NAMALWA (cell line): ENCODE data around the gene CACNA2D2.

Source experiments
- DNase-seq: peaks from one replicate; pipeline ENCODE4 v3.0.0-alpha.2; 2015; ENCODE audit warnings: low spot score

Gene CACNA2D2

DNA sequence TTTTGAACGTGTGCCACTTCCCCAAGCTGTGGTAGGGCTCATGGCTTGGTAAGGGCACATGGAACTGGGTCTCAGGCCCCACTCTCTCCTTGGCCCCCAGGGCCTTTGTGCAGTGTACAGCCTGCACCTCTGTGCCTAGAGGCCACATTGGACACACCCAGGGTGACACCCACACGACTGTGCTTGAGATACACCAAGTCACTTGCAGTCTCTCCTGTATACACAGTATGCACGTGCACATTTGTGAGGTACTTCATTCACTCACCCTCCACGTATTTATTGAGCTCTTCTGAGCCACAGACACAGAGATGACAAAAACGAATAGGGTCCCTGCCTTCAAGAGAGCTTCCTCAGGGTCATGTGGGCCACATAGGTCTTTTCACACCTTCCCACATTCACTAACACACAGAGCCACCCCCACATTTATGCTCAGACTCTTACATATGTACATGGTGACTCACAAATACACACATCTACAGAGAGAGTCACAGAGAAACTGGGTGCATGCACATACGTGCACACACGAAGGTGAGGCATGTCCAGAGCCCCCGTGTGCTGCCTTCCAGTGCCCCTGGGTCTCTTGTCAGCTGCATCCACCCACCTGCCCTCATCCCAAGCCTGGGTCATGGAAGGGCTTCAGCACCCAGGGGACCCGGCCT, 134.3 kb downstream of the CACNA2D2 start:
- no peak for DNase-seq

- DNase-seq: no peak
These were observed 137.6 kb downstream of the CACNA2D2 start for GRCh38 chr3:50365842-50366220.

GRCh38 chr3:50365080-50365841, 138.2 kb downstream of the CACNA2D2 start:
- DNase-seq: peak; percentile 90

DNA sequence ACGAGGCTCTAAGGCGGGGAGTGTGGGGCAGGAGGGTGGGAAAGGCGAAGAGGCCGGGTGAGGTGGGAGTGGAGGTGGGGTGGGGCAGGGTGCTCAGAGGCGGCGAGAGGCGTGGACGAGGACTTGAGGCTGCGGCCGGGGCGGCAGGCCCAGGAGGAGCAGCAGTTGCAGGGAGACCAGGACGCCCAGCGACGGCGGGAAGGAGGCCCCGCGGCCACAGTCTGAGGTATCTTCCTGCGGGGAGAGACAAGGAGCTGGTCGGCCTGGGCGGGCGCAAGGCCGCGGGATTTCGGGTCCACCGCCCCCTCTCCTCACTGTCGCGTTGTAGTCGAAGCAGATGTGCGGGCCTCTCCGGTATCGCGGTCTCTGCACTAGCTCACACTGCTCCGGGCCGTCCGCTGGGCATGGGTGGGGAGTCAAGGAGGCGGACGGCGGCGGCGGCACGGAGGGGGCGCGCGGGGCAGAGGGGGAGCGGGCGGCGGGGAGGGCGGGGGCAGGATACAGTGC, 138.8 kb downstream of the CACNA2D2 start:
- DNase-seq: no peak

DNA sequence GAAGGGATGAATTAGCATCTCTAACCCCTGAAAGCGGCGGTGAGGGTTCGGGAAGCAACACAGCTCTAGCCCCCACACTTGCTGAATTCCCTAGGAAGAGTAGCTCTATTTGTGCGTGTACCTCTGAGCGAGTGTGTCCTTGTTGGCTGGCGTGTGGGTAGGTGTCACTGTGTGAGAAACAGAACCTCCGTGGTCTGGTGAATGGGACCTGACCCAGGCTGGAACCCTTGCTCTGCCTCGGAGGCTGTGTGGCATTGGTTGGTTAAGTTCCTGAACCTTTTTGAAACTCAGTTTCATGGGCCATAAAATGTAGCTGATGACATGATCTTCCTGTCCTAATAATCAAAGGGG, 143.7 kb downstream of the CACNA2D2 start:
- no peak for DNase-seq

DNA sequence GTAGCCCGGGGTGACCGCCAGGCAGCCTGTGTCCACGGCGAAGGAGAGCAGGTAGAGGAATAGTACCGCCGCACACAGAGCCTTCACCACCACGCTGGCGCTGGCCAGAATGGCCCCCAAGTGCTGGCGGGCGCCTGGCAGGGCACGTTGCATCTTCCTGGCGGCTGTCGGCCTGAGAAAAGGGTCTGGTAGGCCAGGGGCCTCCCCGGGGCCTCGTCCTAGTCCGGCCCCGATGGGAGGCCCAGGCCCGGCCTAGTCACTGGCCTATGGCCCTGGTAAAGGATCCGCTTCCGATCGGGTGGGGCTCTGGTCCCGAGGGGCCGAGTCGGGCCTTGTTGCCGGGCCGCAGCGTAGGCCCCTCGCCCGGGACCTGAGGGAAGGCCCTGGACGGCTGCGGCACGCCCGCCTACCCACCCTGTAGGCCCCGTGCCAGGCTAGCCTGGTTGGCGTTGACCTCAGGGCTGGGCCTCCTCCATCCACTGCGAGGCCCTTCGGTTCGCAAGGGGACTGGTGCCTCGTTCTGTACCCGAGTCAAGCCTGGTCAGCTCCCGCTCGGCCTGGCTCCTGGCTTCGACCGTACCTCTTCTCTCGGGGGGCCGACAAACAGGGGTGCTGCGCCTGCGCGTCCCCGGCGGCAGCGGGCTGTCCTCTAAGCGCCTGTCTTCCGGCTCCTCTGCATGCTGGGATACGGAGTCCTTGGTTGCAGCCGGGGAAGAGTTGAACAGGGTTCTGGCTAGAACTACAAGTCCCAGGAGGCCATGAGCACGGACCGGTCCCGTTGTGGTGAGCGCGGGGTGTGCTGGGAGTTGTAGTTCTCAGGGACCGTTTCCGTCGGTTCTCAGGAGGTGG, 144.3 kb downstream of the CACNA2D2 start, which contains the start of gene TMEM115:
TMEM115 (minus strand) TSS at position 611 of the 849 bp plus-strand sequence; CDS start at position 153, 458 bp downstream.
- peak; percentile 95 for DNase-seq

- no peak for DNase-seq
These were observed 145.0 kb downstream of the CACNA2D2 start for GRCh38 chr3:50358355-50358910.

- no peak for DNase-seq
These were observed 146.0 kb downstream of the CACNA2D2 start for GRCh38 chr3:50357481-50357880.

DNA sequence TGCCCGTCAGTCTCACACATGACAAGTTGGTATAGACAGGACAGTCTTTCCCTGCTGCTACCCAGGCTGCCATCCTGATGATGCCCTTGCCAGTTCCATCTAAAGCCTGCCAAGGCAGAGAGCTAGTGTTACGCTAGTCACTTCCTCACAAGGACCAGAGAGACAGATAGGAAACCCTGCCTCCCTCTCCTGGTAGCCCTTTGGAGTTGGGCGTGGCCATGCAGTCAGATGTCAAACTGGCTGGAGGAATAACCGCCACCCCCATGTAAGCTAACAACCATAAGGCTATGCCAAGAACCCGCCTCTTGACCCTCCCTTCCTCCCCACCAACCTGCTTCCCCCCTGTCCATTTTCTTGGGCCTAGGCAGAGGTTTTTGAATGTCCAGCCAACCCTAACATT, 146.9 kb downstream of the CACNA2D2 start:
- DNase-seq: no peak

DNA sequence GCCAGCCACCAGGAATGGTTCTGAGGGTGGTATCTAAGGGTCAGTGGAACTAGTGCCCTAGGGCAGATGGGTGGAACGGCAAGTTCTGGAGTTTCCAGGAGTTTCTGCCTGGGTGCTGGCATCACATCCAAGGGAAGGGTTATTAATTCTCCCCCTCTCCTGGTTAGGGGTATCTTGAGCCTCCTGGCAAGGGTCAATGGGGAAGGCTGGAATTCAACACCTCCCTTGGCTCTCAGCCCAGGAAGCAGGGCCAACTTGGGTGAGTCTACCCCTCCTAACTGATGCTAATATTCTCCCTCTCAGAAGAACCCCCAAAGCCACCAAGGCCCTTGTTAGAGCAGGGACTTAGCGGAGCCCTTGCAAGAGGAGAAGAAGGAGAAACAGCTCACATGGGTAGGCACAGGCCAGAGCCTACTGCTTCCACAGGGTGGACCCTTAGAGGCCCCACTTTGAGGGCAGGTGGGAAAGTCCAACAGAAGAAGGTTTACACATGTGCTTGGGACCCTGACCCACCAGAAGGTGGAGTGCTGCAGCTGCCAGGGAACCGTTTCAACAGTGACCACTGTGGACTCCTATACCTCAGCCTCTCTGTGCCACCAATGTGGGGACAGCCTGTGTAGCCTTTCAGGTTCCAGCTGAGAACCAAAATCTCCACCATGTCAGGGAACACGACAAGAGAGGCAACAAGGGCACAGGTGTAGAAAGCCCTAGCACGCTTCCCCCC, 147.4 kb downstream of the CACNA2D2 start:
- DNase-seq: no peak

DNA sequence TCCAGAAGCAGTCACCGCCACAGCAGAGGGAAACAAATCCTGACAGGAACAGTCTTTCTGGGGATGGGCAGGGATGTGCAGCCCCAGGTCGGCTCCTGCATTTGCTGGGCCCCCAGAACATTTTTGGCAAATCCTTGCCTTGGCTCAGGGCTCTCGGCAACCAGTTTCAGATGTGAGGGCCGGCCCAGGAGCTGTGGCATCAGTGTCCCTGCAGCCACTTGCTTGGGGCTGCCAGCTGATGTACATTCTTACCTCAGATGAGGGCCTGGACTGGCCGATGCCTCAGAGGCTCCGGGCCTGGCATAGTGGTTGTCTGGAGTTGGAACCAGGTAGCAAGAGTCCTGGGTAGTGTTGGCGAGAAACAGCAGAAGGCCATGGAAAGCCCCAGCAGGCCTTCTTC, 148.6 kb downstream of the CACNA2D2 start:
- DNase-seq: no peak

DNA sequence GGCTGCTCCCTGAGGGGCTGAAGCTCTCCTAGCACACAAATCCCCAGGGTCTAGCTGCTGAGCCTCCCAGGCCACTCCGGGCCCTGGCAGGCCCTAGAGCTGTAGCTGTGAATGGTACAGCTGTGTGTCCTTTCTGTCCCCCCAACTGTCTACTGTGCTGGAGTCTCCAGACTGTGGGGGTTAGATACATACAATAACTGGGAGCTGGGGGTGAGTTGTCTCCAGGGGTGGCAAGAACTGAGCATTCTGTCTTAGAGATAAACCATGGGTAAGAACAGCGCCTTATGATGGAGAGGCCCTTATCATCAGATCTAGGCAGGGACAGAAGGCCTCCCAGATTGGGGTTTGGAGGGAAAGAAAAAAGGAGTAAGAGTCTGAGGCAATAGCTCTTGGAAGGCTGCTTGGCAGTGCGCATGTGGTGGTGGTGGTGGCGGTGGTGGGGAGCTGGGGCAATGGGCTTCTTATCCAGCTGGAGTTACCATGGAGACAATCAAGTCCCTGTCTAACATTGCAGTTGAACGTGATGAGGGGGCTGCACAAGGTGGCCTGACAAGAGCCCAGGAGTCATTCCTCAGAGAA, 149.2 kb downstream of the CACNA2D2 start:
- DNase-seq: no peak

DNA sequence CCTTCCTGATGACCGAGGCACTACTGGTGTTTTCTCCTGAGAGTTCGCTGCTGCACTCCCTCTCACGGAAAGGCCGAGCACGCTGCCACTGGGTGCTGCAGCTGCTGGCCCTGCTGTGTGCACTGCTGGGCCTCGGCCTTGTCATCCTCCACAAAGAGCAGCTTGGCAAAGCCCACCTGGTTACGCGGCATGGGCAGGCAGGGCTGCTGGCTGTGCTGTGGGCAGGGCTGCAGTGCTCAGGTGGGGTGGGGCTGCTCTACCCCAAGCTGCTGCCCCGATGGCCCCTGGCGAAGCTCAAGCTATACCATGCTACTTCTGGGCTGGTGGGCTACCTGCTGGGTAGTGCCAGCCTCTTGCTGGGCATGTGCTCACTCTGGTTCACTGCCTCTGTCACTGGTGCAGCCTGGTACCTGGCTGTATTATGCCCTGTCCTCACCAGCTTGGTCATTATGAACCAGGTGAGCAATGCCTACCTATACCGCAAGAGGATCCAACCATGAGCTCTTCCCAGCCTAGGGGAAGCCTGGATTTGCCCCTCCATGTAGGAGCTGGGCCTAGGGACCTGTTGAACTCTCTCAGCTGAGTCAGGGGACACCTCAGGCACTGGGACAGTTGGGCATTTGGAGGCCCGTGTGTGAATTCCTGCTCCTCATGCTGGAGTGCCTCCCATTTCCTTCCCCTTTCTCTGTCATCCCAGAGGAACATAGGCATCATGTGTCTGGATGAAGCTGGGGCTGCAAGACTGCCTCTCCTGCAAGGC, 150.0 kb downstream of the CACNA2D2 start:
- no peak for DNase-seq

GRCh38 chr3:50352781-50353180, 150.7 kb downstream of the CACNA2D2 start:
- DNase-seq: peak; percentile 57

DNA sequence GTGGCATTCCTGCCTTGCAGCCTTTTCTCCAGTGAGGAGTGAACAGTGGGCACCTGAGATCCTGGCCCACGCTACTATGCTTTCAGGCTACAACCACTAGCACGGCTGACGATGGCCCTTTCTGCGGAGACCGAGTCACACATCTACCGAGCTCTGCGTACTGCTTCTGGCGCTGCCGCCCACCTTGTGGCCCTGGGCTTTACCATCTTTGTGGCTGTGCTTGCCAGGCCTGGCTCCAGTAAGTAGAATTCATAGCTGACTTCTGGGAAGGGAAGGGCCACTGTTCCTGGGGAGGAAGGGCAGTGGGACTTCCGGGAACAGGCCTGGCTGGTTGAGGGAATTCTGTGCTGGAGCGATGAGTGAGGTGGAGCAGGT, 152.1 kb downstream of the CACNA2D2 start:
- DNase-seq: no peak

GRCh38 chr3:50350527-50351322, 152.7 kb downstream of the CACNA2D2 start, which contains the start of the genes CYB561D2 and NPRL2:
TSS of gene CYB561D2 (plus strand) at chr3:50350862. CDS start at chr3:50351434, 572 bp downstream.
TSS of gene NPRL2 (minus strand) at chr3:50350775. CDS start at chr3:50350652, 123 bp downstream.
- DNase-seq: peak; percentile 91

DNA sequence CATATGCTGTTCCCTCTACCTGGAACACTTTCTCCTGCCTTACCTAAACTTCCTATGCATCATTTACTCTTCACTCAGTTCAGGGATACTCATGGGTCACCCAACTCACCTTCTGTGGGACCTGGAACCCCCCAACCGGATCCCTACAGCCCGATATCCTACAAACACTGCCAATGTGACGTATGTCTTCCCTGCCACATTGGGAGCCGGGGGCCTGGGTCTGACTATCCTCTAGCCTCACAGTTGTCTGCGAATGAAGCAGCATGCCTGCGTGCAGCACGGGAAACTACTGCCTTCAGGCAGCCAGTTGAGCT, 153.3 kb downstream of the CACNA2D2 start:
- no peak for DNase-seq

DNA sequence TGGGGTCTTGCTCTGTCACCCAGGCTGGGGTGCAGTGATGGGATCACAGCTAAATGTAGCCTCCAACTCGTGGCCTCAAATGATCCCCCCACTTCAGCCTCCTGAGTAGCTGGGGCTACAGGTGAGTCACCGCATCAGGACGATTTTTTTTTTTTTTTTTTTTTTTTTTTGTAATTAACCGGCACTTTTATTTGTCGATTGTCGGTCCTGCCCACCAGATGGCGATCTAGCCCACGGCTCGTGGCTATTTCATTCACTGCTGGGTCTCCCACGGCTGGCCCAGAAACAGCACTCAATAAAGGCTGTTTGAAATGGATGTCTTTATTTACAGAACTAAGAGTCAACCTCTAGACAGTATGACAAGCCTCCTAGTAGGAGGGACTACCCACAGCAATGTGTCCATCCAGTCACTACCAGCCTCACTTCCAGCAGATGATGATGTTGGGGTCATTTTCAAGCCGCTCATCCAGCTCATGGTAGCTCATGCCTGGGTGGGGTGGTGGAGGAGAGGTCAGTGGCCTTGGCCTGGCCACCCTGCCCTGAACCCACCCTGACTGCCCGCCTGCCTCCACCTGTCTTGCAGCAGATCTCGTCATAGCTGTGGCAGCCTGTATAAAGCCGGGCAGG, 156.1 kb downstream of the CACNA2D2 start:
- peak; percentile 76 for DNase-seq

DNA sequence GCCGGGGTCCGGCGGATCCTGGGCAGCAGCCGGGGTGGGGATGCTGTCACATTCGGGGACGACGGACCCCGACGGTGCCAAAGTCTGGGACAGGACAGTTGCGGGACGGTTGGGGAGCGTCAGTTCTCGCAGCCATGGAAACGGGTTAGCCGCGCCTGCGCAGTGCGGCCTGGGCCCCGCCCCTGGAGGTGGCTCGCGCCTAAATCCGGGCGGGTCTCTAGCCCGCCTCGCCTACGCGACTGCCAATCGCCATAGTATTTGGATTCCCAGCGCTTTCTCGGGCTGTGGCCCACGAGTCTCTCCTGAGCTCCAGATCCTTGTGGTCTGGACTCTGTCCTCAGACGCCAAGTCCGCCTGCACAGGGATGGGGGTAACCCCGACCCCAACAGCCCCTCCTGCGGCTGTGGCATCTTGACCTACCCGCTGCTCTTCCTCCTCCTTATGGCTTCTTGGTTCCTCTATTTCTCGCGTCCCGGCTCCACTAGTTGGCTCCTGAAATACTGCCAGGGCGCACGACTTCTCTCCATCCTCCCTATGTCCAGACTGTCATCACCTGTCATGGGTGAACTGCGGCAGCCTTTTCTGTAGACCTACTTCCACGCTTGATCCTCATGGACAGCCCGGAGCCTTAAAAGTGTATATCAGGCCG, 157.7 kb downstream of the CACNA2D2 start, which contains the start of gene ZMYND10:
ZMYND10 (minus strand) TSS at position 147 of the 649 bp plus-strand sequence. CDS start 153 bp downstream, outside the sequence.
- DNase-seq: peak; percentile 50
